GM10266 (cell line): ENCODE data around the gene HCK.
"Not testable (repeated sequence)": the region's sequence is repeated elsewhere in the genome, so short reads cannot be mapped to it uniquely, and the experiment has no call there.

ENCODE experiments used
- DNase-seq: peaks from one replicate; pipeline ENCODE4 v3.0.0; 2012; ENCODE audit errors: extremely low spot score
- CTCF ChIP-seq: IDR thresholded peaks from 2 replicates; pipeline ENCODE4 v1.5.1; 2012; ENCODE audit warnings: mild to moderate bottlenecking, low read depth; ENCODE audit not compliant: control insufficient read depth, insufficient read depth; ENCODE audit errors: missing control alignments

HCK gene

DNA sequence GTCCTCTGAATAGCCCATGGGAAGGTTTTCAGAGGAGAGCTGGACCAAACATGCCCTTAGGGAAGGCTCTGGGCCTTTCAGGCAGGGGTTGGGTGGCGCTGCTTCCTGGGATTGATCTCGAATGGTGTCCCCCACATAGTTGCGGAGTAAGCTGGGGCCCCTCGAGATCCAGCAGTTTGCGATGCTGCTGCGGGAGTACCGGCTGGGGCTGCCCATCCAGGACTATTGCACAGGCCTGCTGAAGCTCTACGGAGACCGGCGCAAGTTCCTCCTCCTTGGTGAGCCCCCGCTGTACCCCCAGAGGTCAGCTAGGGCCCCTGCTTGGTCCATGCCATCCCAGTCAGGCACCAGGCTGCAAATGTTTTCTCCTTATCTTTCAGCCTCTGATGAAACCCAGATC lies 22.5 kb upstream of the HCK start:
- no peak for DNase-seq
- TF ChIP-seq CTCF = no peak

- peak; percentile 65 for TF ChIP-seq CTCF
- DNase-seq = peak; percentile 54
Measured at GRCh38 chr20:32031007-32031958, 20.8 kb upstream of the HCK start.

DNA sequence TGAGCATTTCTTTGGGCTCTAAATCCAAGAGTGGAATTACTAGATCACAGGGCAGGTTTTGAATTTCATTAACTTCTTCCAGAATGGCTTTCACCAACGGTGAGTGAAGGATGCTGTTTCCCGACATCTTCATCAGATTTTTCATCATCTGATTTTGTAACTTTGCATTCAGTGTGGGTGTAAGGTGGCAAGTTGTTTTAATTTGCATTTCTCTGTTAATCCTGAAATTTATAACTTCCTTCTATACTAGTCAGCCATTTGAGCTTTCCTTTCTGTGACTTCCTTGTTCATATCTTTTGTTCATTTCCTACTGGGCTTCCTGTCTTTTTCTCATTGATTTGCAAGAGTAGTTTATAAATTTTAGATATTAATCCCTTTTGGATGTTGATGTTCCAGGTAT lies 18.7 kb upstream of the HCK start:
- TF ChIP-seq CTCF = no peak
- DNase-seq = no peak

DNA sequence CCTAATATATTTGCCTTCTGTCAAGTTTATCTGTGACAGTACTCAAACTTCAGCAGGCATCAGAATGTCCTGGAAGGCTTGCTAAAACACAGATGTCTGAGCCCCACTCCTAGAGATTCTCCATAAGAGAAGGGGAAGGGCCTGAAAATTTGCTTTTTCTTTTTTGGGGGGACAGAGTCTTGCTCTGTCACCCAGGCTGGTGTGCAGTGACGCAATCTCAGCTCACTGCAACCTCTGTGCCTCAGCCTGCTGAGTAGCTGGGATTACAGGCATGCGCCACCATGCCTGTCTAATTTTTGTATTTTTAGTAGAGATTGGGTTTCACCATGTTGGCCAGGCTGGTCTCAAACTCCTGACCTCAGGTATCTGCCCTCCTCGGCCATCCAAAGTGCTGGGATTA lies 18.3 kb upstream of the HCK start:
- not testable (repeated sequence) for DNase-seq

DNA sequence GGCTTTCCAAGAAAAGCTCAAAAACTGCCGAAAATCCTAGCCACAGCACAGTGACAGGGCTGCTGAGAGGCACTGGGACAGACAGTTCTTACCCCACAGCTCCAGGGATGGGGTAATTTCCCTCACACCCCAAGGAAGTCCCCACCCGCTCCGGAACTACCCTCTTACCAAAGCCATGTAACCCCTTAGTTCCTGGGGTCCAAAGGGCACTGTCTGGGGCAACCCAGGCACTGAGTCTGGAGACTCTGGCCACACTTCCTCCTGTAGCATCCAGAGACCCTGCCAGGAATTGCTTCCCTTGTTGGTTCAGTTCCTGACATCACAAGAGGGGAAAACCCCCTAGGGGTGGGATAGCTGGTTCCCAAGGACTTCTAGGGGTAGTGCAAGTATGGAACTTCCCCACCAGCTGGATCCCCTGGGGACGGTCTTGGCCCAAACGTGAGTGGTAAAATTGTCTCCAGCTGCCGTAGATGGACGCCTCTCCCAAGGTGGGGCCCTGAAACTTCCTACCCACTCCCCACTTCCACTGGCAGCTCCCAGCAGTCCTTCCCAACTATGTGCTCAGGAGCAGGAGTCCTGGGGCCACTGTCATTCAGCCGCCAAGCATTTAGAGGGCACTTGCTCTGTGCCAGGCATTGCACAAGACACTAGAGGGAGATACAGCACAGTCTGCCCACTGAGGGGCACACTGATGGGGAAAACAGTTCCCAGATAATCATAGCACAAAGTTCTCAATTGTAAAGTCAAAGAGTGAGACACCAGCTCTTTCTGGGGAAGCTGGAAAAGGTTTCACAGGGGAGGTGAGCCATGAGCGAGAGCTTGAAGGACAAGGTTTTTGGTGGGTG lies 17.2 kb upstream of the HCK start:
- TF ChIP-seq CTCF = peak; percentile 63
- DNase-seq = no peak

DNA sequence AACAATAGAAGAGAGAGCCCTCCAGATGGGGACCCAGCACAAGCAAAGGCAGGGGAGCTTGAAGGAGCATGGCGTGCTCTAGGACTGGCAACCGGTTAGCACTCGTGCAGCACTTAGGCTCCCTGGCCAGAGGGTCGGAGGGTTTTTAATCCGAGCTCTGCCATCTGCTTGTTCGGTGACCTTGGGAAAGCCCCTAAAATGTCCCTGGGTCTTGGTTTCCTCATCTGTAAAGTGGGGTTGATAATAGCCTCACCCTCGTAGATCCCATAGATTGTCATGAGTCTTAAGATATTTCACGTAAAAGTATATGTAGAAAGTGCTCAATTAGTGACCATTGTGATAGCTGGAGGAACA lies 16.6 kb upstream of the HCK start:
- DNase-seq = no peak
- no peak for TF ChIP-seq CTCF

- DNase-seq = no peak
- no peak for TF ChIP-seq CTCF
Measured at GRCh38 chr20:32036252-32036651, 15.8 kb upstream of the HCK start.
